ENCODE measurements around the gene LRMDA. TPM values are rescaled to one million over a fixed set of nuclear protein-coding genes. Genes with fewer than 3 reads are reported as not detected.

Gene LRMDA
- total RNA-seq, 2 donors from 2014 or later, result 12.2 to 25.4 TPM

GRCh38 chr10:76394707-76395042 is 963.3 kb downstream of the LRMDA start:
- TF ChIP-seq CTCF (IDR thresholded peaks at IDR 0.05), result no peak
- TF ChIP-seq POLR2A (IDR thresholded peaks at IDR 0.05), result no peak
- intact Hi-C loops (cut with DNase I), result no loop called here
- Histone ChIP-seq H3K4me3 (no peak overlapping the region), H3K27ac (no peak overlapping the region), H3K27me3 (no peaks in the 10 kb centered on the region), H3K36me3 (replicated peaks in 1 of 2; ENCODE audit: insufficient read depth in 1 of 2, low read depth in 2 of 2) (no peaks in the 10 kb centered on the region), H3K4me1 (peaks cover 14% of the 10 kb centered on the region), H3K9me3 (no peaks in the 10 kb centered on the region)
- ATAC-seq (no peak), DNase-seq (no peak)

- DNase-seq (no peak), ATAC-seq (no peak)
- H3K9me3 ChIP-seq, result no peaks in the 10 kb centered on the region
- intact Hi-C loops (cut with DNase I), result no loop called here
- H3K36me3 ChIP-seq (replicated peaks in 1 of 2; ENCODE audit: insufficient read depth in 1 of 2, low read depth in 2 of 2), result no peaks in the 10 kb centered on the region
- H3K4me3 ChIP-seq, result no peak overlapping the region
- no peaks in the 10 kb centered on the region for H3K27me3 ChIP-seq
- no peak overlapping the region for H3K27ac ChIP-seq
- 96 to 100% methylated on average over 1 of the region's 1 CpG for WGBS, 2 donors
- peaks cover 14% of the 10 kb centered on the region for H3K4me1 ChIP-seq
- TF ChIP-seq POLR2A (IDR thresholded peaks at IDR 0.05) (no peak), CTCF (IDR thresholded peaks at IDR 0.05) (no peak)
These were observed 963.8 kb downstream of the LRMDA start for GRCh38 chr10:76395251-76395650.

- intact Hi-C loops (cut with DNase I), result no loop called here
- Histone ChIP-seq H3K27me3 (no peaks in the 10 kb centered on the region), H3K27ac (no peak overlapping the region), H3K9me3 (no peaks in the 10 kb centered on the region), H3K4me1 (peaks cover 14% of the 10 kb centered on the region), H3K36me3 (replicated peaks in 1 of 2; ENCODE audit: insufficient read depth in 1 of 2, low read depth in 2 of 2) (no peaks in the 10 kb centered on the region), H3K4me3 (no peak overlapping the region)
- ATAC-seq (no peak), DNase-seq (no peak)
- TF ChIP-seq CTCF (IDR thresholded peaks at IDR 0.05) (no peak), POLR2A (IDR thresholded peaks at IDR 0.05) (no peak)
- WGBS, 2 donors, result 90 to 93% methylated on average over 6 of the region's 6 CpGs
These were observed 964.7 kb downstream of the LRMDA start for GRCh38 chr10:76396134-76396533.

- intact Hi-C loops (cut with DNase I), result no loop called here
- TF ChIP-seq POLR2A (IDR thresholded peaks at IDR 0.05) (no peak), CTCF (IDR thresholded peaks at IDR 0.05) (no peak)
- DNase-seq, result peak in 2 of 4 donors; percentile 19 to 33
- Histone ChIP-seq H3K4me3 (no peak overlapping the region), H3K4me1 (peaks cover 14% of the 10 kb centered on the region), H3K27ac (peak overlapping the region in 2 of 4 donors; percentile 6 to 27), H3K27me3 (no peaks in the 10 kb centered on the region), H3K36me3 (replicated peaks in 1 of 2; ENCODE audit: insufficient read depth in 1 of 2, low read depth in 2 of 2) (no peaks in the 10 kb centered on the region), H3K9me3 (no peaks in the 10 kb centered on the region)
- ATAC-seq, result no peak
- 81 to 82% methylated on average over 13 of the region's 13 CpGs for WGBS, 2 donors
These were observed 966.0 kb downstream of the LRMDA start for GRCh38 chr10:76397181-76398042.

Data from body of pancreas (tissue), 4 donors.